A673 (cell line): Measurements from ENCODE around the gene RNF149. TPM values are rescaled to one million over a fixed set of nuclear protein-coding genes. Genes with fewer than 3 reads are reported as not detected.

Experiments used
- BruUV-seq: library from RNA; stranded (reverse); fragments of 400-500 nt; replicated peaks from 2 replicates; lab custom pipeline; 2021; lab: Mats Ljungman, UMichigan
- CTCF ChIA-PET: fragments of 300-600 bp; sonication (Branson Sonifier 250); formaldehyde crosslinking; loops from one replicate; lab custom pipeline; 2022; ENCODE audit warnings: antibody characterized with exemption; lab: Charles Lee
- POLR2A ChIA-PET: fragments of 300-600 bp; sonication (Branson Sonifier 250); formaldehyde crosslinking; loops from one replicate; lab custom pipeline; 2022; ENCODE audit warnings: antibody characterized with exemption; ENCODE audit not compliant: low non-redundant PET; lab: Charles Lee
- DNase-seq: peaks from one replicate; pipeline ENCODE4 v3.0.0-alpha.2; 2015; ENCODE audit warnings: low spot score
- H3K27ac ChIP-seq: fragments of 200-600 bp; sonication (generic); 2 replicates; pipeline ENCODE4 v1.5.1; 2016; ENCODE audit warnings: mixed run types, low read depth, mild to moderate bottlenecking, mixed read lengths, antibody characterized with exemption, low read length; ENCODE audit not compliant: poor library complexity, severe bottlenecking
- H3K27me3 ChIP-seq: fragments of 200-600 bp; sonication (generic); replicated peaks from 2 replicates; pipeline ENCODE4 v1.6.1; 2017; ENCODE audit warnings: mixed run types, low read depth, mild to moderate bottlenecking, mixed read lengths, antibody characterized with exemption, low read length; ENCODE audit not compliant: insufficient read depth, poor library complexity
- H3K36me3 ChIP-seq: fragments of 200-600 bp; sonication (generic); 2 replicates; pipeline ENCODE4 v1.6.1; 2016; ENCODE audit warnings: mixed run types, mild to moderate bottlenecking, mixed read lengths, antibody characterized with exemption, low read length; ENCODE audit not compliant: insufficient read depth, poor library complexity, severe bottlenecking
- H3K4me1 ChIP-seq: fragments of 200-600 bp; sonication (generic); 2 replicates; pipeline ENCODE4 v1.6.1; 2017; ENCODE audit warnings: mixed run types, mild to moderate bottlenecking, mixed read lengths, antibody characterized with exemption, low read length; ENCODE audit not compliant: insufficient read depth, poor library complexity, severe bottlenecking
- H3K4me3 ChIP-seq: fragments of 200-600 bp; sonication (generic); 2 replicates; pipeline ENCODE4 v1.5.1; 2016; ENCODE audit warnings: low read depth, mixed run types, mild to moderate bottlenecking, mixed read lengths, low read length; ENCODE audit not compliant: poor library complexity, severe bottlenecking
- H3K9me3 ChIP-seq: fragments of 200-600 bp; sonication (generic); 2 replicates; pipeline ENCODE4 v1.6.1; 2016; ENCODE audit warnings: mixed run types, low read depth, mild to moderate bottlenecking, mixed read lengths, antibody characterized with exemption, low read length; ENCODE audit not compliant: poor library complexity, severe bottlenecking
- CTCF ChIP-seq: fragments of 300-800, 200-600 bp; sonication (generic); conservative IDR thresholded peaks from 2 replicates; pipeline ENCODE4 v1.5.1; 2017; ENCODE audit warnings: low read depth, mild to moderate bottlenecking, antibody characterized with exemption, low read length, moderate library complexity, mixed read lengths
- EZH2 ChIP-seq: fragments of 200-600 bp; sonication (generic); IDR thresholded peaks from 2 replicates; pipeline ENCODE4 v1.6.1; 2017; ENCODE audit warnings: borderline replicate concordance, low read depth, mild to moderate bottlenecking, mixed read lengths, antibody characterized with exemption, low read length; ENCODE audit not compliant: poor library complexity, severe bottlenecking
- intact Hi-C: fragments of 100-400 bp; cut with micrococcal nuclease; formaldehyde crosslinking; loops from one replicate; pipeline ENCODE4 v1.10.0; 2022; ENCODE audit not compliant: unreplicated experiment
- total RNA-seq: library from RNA; stranded (reverse); gene quantifications from 2 replicates; pipeline ENCODE4 v1.2.3, GENCODE V29; 2021

RNF149 gene
- total RNA-seq, 1 experiment from 2014 or later = 26.8 TPM

DNA sequence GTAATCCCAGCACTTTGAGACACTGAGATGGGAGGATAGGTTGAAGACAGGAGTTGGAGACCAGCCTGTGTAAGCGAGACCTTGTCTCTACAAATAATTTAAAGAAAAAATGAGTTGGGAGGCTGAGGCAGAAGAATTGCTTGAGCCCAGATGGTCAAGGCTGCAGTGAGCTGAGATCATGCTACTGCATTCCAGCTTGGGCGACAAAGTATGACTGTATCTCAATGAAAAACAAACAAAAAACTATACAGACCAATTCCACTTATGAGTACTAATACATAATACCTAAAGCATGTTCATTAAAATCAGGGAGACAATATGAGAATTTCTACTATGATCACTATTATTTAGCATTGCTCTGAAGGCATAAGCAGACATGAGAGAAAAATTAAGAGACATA is 12.6 kb downstream of the RNF149 start:
- ChIA-PET POLR2A (no interaction called here), CTCF (no interaction called here)
- Histone ChIP-seq H3K27ac (no peak overlapping the region), H3K9me3 (no peaks in the 10 kb centered on the region), H3K4me3 (no peak overlapping the region), H3K36me3 (peaks cover 22% of the 10 kb centered on the region), H3K4me1 (no peaks in the 10 kb centered on the region), H3K27me3 (no peaks in the 10 kb centered on the region)
- no TSS peak for BruUV-seq
- no peak for DNase-seq
- TF ChIP-seq EZH2 (no peak), CTCF (no peak)
- intact Hi-C loops = no loop called here

GRCh38 chr2:101294861-101295260 is 13.6 kb downstream of the RNF149 start:
- ChIA-PET POLR2A (no interaction called here), CTCF (no interaction called here)
- no peaks in the 10 kb centered on the region for H3K4me1 ChIP-seq
- H3K36me3 ChIP-seq = peaks cover 22% of the 10 kb centered on the region
- H3K4me3 ChIP-seq = no peak overlapping the region
- no TSS peak for BruUV-seq
- no peak overlapping the region for H3K27ac ChIP-seq
- no peak for DNase-seq
- TF ChIP-seq CTCF (no peak), EZH2 (no peak)
- H3K27me3 ChIP-seq = no peaks in the 10 kb centered on the region
- intact Hi-C loops = no loop called here
- no peaks in the 10 kb centered on the region for H3K9me3 ChIP-seq

DNA sequence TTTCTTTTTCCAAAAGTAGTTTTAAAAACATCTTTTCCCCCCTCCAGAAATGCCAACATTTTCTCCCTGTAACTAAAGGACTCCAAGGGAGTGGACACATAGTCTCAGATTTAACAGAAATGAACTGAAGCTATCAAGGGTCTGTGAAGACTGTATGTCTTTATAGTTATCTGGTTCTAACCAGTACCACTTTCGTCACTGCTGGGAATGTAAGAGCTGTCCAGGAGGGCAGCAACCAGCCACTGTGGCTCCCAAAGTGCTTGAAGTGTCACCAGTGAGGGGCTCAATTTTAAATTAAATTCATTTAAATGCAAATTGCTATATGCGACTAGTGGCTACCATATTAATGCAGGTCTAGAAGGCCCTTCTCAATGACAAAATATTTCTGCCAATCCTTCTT is 15.0 kb downstream of the RNF149 start:
- no peaks in the 10 kb centered on the region for H3K27me3 ChIP-seq
- intact Hi-C loops = no loop called here
- DNase-seq = no peak
- POLR2A ChIA-PET = no interaction called here
- H3K36me3 ChIP-seq = peaks cover 24% of the 10 kb centered on the region
- CTCF ChIA-PET = no interaction called here
- BruUV-seq = no TSS peak
- H3K9me3 ChIP-seq = no peaks in the 10 kb centered on the region
- no peak overlapping the region for H3K27ac ChIP-seq
- no peaks in the 10 kb centered on the region for H3K4me1 ChIP-seq
- TF ChIP-seq CTCF (no peak), EZH2 (no peak)
- no peak overlapping the region for H3K4me3 ChIP-seq
